ENCODE results near the gene PRAC2. TPM values are rescaled to one million over a fixed set of nuclear protein-coding genes. Genes with fewer than 3 reads are reported as not detected.

PRAC2 gene
- total RNA-seq, 1 experiment from 2014 or later, result 44.1 TPM

- intact Hi-C loops (cut with micrococcal nuclease), result loop anchor here (1.0 kb wide), 3 partner anchors 44 to 201 kb away; partner anchors contain the start of gene PRAC1
- Histone ChIP-seq H3K9me3 (ENCODE audit: low read length) (no peaks in the 10 kb centered on the region), H3K4me3 (ENCODE audit: low read length) (peak overlapping the region; percentile 68), H3K4me1 (ENCODE audit: insufficient read depth, low read length) (peaks cover 11% of the 10 kb centered on the region; the same call in 1 of the 2 replicates), H3K4me2 (ENCODE audit: low read length) (peak overlapping the region; percentile 84), H3F3A (ENCODE audit: low read length, unreplicated experiment) (no peaks in the 10 kb centered on the region), H3K9ac (ENCODE audit: low read length) (no peak overlapping the region), H3K79me2 (ENCODE audit: low read length) (no peaks in the 10 kb centered on the region), H3K36me3 (ENCODE audit: low read depth, low read length) (no peaks in the 10 kb centered on the region), H4K20me1 (ENCODE audit: low read length) (no peaks in the 10 kb centered on the region), H3K27me3 (ENCODE audit: low read length) (no peaks in the 10 kb centered on the region), H3K27ac (ENCODE audit: low read length) (no peak overlapping the region), H3K9me2 (replicated peaks; ENCODE audit: low read length) (no peaks in the 10 kb centered on the region), H2AFZ (ENCODE audit: low read length) (peak overlapping the region; percentile 91)
- ATAC-seq, result peak; percentile 91
- ChIA-PET POLR2A (ENCODE audit: unreplicated experiment) (interaction anchor here (0.7 to 1.1 kb wide), 3 partner anchors 41 to 201 kb away, joined by 3 to 6 read pairs (median 5); partner anchors contain the start of gene PRAC1), CTCF (interaction anchor here (0.6 to 2.6 kb wide), 17 partner anchors 15 to 206 kb away, joined by 3 to 58 read pairs (median 5); partner anchors contain the start of genes HOXB13, PRAC1, PRAC2 and TTLL6)
- no TSS peak for BruUV-seq (replicated peaks)
- no peak for TF ChIP-seq EZH2phosphoT487 (IDR thresholded peaks at IDR 0.05; ENCODE audit: borderline replicate concordance, low read length)
- TF ChIP-seq EZH2 (IDR thresholded peaks at IDR 0.05; ENCODE audit: low read length, unreplicated experiment), result no peak
- peak; percentile 100 for TF ChIP-seq CTCF (conservative IDR thresholded peaks at IDR 0.05; ENCODE audit: low read depth, low read length)
- peak; percentile 90 for DNase-seq
Observed at GRCh38 chr17:48678141-48678971, 44.6 kb upstream of the PRAC2 start.

- DNase-seq (peak; percentile 35), ATAC-seq (no peak)
- POLR2A ChIA-PET (ENCODE audit: unreplicated experiment), result interaction anchor here (0.7 kb wide), 1 partner anchor 205 kb away, joined by 3 read pairs; no protein-coding TSS in a partner anchor
- H4K20me1 ChIP-seq (ENCODE audit: low read length), result no peaks in the 10 kb centered on the region
- BruUV-seq (replicated peaks), result no TSS peak
- H3K9me2 ChIP-seq (replicated peaks; ENCODE audit: low read length), result no peaks in the 10 kb centered on the region
- H3K4me3 ChIP-seq (ENCODE audit: low read length), result no peak overlapping the region
- no peaks in the 10 kb centered on the region for H3F3A ChIP-seq (ENCODE audit: low read length, unreplicated experiment)
- no peaks in the 10 kb centered on the region for H3K27me3 ChIP-seq (ENCODE audit: low read length)
- H3K27ac ChIP-seq (ENCODE audit: low read length), result peak overlapping the region; percentile 15; the same call in 1 of the 2 replicates
- H3K4me2 ChIP-seq (ENCODE audit: low read length), result no peak overlapping the region
- no peak for TF ChIP-seq EZH2 (IDR thresholded peaks at IDR 0.05; ENCODE audit: low read length, unreplicated experiment)
- TF ChIP-seq CTCF (conservative IDR thresholded peaks at IDR 0.05; ENCODE audit: low read depth, low read length), result no peak
- no peak for TF ChIP-seq EZH2phosphoT487 (IDR thresholded peaks at IDR 0.05; ENCODE audit: borderline replicate concordance, low read length)
- no peaks in the 10 kb centered on the region for H3K36me3 ChIP-seq (ENCODE audit: low read depth, low read length)
- CTCF ChIA-PET, result interaction anchor here (0.8 to 2.6 kb wide), 6 partner anchors 42 to 200 kb away, joined by 4 to 58 read pairs (median 22); partner anchors contain the start of genes HOXB13, PRAC1, PRAC2 and TTLL6
- H3K4me1 ChIP-seq (ENCODE audit: insufficient read depth, low read length), result peaks cover 11% of the 10 kb centered on the region; the same call in 1 of the 2 replicates
- H3K79me2 ChIP-seq (ENCODE audit: low read length), result no peaks in the 10 kb centered on the region
- no peak overlapping the region for H2AFZ ChIP-seq (ENCODE audit: low read length)
- no peak overlapping the region for H3K9ac ChIP-seq (ENCODE audit: low read length)
- intact Hi-C loops (cut with micrococcal nuclease), result no loop called here
- no peaks in the 10 kb centered on the region for H3K9me3 ChIP-seq (ENCODE audit: low read length)
Observed at GRCh38 chr17:48679385-48680096, 43.4 kb upstream of the PRAC2 start.
